Natural killer cell treated with Interleukin-12 subunit alpha and Interleukin-12 subunit beta and Interleukin-15 and Interleukin-18, amount 100 ng/mL, for 72 hours (primary cell): ENCODE measurements around the gene KRTAP29-1. TPM values are rescaled to one million over a fixed set of nuclear protein-coding genes. Genes with fewer than 3 reads are reported as not detected.

Source experiments
- ATAC-seq, 2 donors: fragments of 150-1000 bp; cut with Tn5 transposase in 1 of 2; sonication (Bioruptor Pico), chemical (Tn5 transposase) in 1 of 2; 2 replicates each; pipeline ENCODE4 v1.10.0; 2021
- DNase-seq: peaks from one replicate; pipeline ENCODE4 v3.0.0; 2022; ENCODE audit warnings: low spot score
- H3K27ac Mint-ChIP-seq, 2 donors: 1 replicate in 1 of 2; 2 replicates in 1 of 2; pipeline ENCODE4 v1.8.0; 2022; ENCODE audit warnings: mixed read lengths in 2 of 2, mild to moderate bottlenecking in 1 of 2, moderate library complexity in 1 of 2
- H3K27me3 Mint-ChIP-seq, 2 donors: 1 replicate in 1 of 2; 2 replicates in 1 of 2; pipeline ENCODE4 v1.8.0; 2022; ENCODE audit warnings: mixed read lengths in 2 of 2
- H3K36me3 Mint-ChIP-seq: one replicate; pipeline ENCODE4 v1.8.0; 2022; ENCODE audit warnings: mixed read lengths
- H3K4me1 Mint-ChIP-seq, 2 donors: 1 replicate in 1 of 2; 2 replicates in 1 of 2; pipeline ENCODE4 v1.8.0; 2022; ENCODE audit warnings: low read depth in 2 of 2, mixed read lengths in 2 of 2, mild to moderate bottlenecking in 1 of 2
- H3K4me3 Mint-ChIP-seq: one replicate; pipeline ENCODE4 v1.8.0; 2022; ENCODE audit warnings: mixed read lengths
- H3K9me3 Mint-ChIP-seq: 2 replicates; pipeline ENCODE4 v1.8.0; 2022; ENCODE audit warnings: mixed read lengths
- total RNA-seq, 2 donors: library from RNA; stranded (reverse); gene quantifications; one replicate each; pipeline ENCODE4 v1.2.3, GENCODE V29; 2022

Gene KRTAP29-1
- total RNA-seq, 2 donors from 2014 or later: not detected

DNA sequence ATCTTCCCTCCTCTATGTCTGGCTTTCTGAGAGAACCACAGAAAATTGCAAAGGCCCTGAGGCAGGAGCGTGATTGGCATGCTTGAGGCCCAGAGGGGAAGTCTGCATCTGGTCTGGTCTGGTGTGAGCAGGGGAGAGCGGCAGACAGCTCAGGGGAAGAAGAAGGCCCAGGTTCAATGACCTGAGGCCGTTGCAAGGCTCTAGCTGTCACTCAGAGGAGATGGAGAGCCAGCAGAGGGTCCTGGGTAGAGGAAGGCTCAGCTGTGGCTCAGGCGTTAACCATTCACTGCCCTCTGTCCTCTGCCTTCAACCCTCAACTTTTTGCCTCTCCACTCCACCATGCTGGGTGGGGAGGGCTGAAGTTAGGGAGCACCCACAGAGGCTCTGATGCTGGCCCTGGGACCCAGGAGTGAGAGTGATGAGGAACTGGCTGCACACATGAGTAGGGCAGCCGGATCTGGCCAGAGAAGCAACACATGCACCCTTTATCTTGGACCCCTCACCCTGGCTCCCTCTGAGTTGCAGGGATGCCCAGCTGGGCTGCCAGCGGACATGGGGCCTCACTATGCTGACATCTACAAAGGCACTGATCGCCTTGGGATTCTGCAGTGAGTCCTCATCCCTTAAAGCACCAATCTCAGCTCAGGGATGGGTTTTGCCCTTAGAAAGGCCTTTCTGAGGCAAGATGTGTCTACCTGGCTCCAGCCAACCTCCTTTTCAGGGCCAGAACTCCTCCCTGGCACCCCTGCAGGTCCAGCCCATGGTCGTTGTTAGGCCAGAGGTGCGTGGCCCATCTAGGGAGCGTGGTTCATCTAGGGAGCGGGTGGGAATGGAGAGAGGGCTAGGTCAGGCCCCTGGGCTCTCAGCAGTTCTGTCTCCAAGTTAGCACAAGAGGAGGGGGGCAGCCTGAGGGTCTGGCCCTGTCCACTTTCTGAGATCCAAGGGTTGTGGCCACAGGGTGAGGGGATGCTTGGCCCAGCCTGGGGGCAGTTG is 20.5 kb upstream of the KRTAP29-1 start:
- H3K4me1 Mint-ChIP-seq: no peaks in the 10 kb centered on the region
- ATAC-seq (no peak), DNase-seq (no peak)
- H3K4me3 Mint-ChIP-seq: no peak overlapping the region
- no peaks in the 10 kb centered on the region for H3K27me3 Mint-ChIP-seq
- H3K27ac Mint-ChIP-seq: no peak overlapping the region
- peaks cover 6% of the 10 kb centered on the region for H3K36me3 Mint-ChIP-seq
- H3K9me3 Mint-ChIP-seq: no peaks in the 10 kb centered on the region

DNA sequence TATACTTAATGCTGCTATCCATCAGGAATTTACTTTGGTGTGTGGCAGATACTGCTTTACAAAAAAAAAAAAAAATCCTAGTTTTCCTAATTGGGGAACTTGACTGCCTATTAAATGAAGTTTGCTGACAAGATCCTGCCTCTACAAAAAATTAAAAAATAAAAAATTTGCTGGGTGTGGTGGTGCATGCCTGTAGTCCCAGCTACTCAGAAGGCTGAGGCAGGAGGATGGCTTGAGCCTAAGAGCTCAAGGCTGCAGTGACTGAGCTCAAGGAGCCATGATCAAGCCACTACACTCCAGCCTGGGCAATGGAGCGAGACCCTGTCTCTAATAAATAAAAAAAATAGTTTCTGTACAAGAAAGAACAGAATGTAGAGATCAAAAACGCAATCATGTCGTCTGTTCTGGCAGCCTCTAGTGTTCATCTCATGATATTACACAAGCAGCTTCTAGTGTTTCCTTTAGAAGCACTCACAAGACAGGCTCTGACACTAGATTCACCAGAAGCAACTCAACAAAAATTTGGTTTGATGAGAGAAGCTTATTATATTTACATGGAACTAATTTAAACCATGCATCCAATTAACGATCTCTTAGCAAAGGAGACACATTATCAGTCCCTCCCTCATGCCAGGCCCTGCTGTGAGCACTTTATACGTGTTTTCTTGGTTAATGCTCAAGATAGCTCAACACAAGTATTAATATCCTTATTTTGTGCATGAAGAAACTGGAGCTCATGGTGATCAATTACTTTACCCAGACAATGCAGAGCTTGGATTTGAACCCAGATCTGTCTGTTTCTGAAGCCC is 19.6 kb upstream of the KRTAP29-1 start:
- Mint-ChIP-seq H3K9me3 (no peaks in the 10 kb centered on the region), H3K4me1 (no peaks in the 10 kb centered on the region), H3K4me3 (no peak overlapping the region), H3K27me3 (no peaks in the 10 kb centered on the region), H3K27ac (no peak overlapping the region), H3K36me3 (peaks cover 6% of the 10 kb centered on the region)
- no peak for ATAC-seq
- DNase-seq: no peak

DNA sequence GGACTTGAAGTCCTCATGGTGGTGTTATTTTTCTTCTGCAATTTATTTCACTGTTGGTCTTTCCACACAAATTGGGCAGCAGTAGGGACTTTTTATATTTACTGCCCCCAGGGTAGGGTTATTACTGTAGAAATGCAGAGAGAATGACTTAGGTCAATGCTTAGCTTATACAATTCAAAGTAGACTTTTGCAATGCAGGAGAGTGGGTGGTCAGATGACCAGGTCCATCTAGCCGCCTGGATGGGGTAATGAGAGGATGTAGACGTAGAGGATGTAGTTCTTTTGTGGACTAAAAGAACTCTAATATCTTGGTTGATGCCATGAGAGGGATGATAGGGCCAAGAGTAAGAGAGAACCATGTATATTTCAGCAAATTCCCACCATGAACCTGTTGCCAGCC is 15.6 kb upstream of the KRTAP29-1 start:
- Mint-ChIP-seq H3K9me3 (no peaks in the 10 kb centered on the region), H3K4me1 (no peaks in the 10 kb centered on the region), H3K4me3 (no peak overlapping the region), H3K27ac (no peak overlapping the region), H3K27me3 (peaks cover 0 to 2% of the 10 kb centered on the region in 2 donors), H3K36me3 (peaks cover 6% of the 10 kb centered on the region)
- ATAC-seq: no peak
- no peak for DNase-seq

DNA sequence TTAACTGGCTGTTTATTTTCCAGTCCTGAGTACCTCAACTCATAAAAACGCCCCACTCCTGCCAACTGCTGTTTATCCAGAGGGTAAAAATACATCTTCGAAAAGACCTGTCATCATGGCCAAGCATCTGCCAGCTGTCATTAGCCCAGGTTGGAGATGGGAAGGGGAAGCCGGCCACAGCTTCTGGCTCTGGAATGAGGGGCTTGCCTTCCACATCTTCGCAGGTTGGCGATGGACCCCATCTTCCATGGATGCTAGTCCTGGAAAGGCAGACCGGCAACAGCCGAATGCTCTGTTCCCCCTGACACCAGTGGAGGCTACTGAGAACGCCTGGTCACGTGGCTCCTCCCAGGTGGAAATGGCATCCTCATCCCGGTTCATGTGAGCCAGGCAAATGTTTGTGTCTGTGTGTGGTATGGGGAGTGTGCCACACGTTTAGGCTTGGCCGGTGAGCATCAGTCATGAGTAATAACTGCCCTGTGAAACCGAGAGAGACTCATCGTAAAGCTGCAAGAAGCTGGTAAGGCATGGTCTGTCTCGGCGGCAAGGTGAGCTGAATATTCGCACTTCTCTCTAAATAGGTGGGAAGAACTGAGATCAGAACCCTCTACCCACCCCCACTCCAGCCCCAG is 13.3 kb upstream of the KRTAP29-1 start:
- ATAC-seq (no peak), DNase-seq (no peak)
- H3K4me3 Mint-ChIP-seq: no peak overlapping the region
- H3K27me3 Mint-ChIP-seq: peaks cover 0 to 2% of the 10 kb centered on the region in 2 donors
- peaks cover 6% of the 10 kb centered on the region for H3K36me3 Mint-ChIP-seq
- H3K4me1 Mint-ChIP-seq: peaks cover 0 to 5% of the 10 kb centered on the region in 2 donors
- no peak overlapping the region for H3K27ac Mint-ChIP-seq
- no peaks in the 10 kb centered on the region for H3K9me3 Mint-ChIP-seq

DNA sequence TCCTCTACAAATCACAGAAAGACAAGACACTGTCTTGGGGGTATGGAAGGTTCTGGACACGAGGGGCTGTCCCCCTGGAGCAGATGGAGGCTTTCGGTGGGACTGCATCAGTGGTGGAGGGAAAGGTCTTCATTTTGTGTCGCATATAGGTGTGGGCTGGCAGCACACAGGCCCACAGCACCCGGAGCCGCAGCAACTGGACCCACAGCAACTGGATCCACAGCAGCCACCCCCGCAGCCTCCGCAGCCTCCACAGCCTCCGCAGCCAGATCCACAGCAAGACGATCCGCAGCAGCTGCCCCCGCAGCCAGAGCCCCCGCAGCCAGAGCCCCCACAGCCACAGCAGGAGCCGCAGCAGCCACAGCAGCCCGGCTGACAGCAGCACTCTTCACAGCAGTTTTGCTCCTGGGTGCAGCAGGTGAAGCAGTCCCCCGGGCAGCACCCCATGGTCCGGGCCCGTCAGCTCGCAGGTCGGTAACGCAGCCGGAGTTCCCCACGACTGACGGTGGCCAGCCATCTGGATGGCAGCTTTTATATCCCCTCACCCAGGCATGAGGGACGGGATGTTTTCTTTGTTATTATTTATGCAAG is 12.6 kb upstream of the KRTAP29-1 start, which contains the start of gene KRTAP17-1:
Gene KRTAP17-1, minus strand, starts transcription at position 507 of the 591 bp plus-strand sequence. Its CDS starts 60 bp downstream, at position 447.
- DNase-seq: no peak
- peaks cover 6% of the 10 kb centered on the region for H3K36me3 Mint-ChIP-seq
- H3K4me1 Mint-ChIP-seq: peaks cover 0 to 7% of the 10 kb centered on the region in 2 donors
- no peak within 1 kb of the TSS for H3K4me3 Mint-ChIP-seq
- no peaks in the 10 kb centered on the region for H3K9me3 Mint-ChIP-seq
- ATAC-seq: no peak
- no peak within 1 kb of the TSS for H3K27ac Mint-ChIP-seq
- peaks cover 0 to 2% of the 10 kb centered on the region in 2 donors for H3K27me3 Mint-ChIP-seq

DNA sequence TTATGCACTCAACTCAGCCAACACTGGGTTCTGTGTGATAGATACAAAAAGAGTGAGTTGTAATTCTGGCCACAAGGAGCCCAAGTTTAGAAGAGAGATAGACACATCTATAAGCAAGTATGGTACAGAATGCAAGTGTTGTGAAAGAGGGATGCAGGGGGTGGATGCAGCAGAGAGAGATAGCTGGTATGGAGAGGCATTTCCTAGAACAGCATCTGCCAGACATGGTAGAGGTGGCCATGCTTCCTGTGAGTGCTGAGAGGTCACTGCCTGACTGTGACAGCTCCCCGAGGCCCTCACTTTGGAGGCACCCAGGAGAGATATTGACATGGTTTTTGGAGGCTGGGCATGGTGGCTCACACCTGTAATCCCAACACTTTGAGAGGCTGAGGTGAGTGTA is 8.5 kb upstream of the KRTAP29-1 start:
- no peak for ATAC-seq

DNA sequence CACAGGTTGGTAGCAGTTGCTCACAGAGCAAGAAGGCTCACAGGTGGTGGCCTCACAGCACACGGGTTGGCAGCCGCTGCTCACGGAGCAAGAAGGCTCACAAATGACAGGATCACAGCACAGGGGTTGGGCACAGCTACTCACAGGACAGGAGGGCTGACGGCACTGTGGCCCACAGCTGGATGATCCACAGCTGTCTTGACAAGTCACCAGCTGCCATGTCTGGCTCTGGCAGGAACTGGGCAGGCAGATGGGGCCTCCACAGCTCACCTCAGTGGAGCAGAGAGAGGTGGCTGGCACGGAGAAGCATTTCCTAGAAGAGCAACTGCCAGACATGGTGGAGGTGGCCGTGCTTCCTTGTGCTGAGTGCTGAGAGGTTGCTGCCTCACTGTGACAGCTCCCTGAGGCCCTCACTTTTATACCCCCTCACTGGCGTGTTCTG is 6.3 kb upstream of the KRTAP29-1 start, which contains the start of gene KRTAP16-1:
Gene KRTAP16-1, minus strand, starts transcription at position 392 of the 442 bp plus-strand sequence. Its CDS starts 56 bp downstream, at position 336.
- H3K27me3 Mint-ChIP-seq: peaks cover 4 to 6% of the 10 kb centered on the region in 2 donors
- peaks cover 30 to 40% of the 10 kb centered on the region in 2 donors for H3K4me1 Mint-ChIP-seq
- no peaks in the 10 kb centered on the region for H3K36me3 Mint-ChIP-seq
- DNase-seq (no peak), ATAC-seq (peak; percentile 56 to 63)
- H3K9me3 Mint-ChIP-seq: no peaks in the 10 kb centered on the region
- H3K4me3 Mint-ChIP-seq: peak within 1 kb of the TSS; percentile 78
- peak within 1 kb of the TSS; percentile 21 to 60 for H3K27ac Mint-ChIP-seq

More for the DNA sequence above, 8.5 kb upstream of the KRTAP29-1 start:
- H3K4me1 Mint-ChIP-seq: peaks cover 30 to 40% of the 10 kb centered on the region in 2 donors
- no peak overlapping the region for H3K4me3 Mint-ChIP-seq
- no peak for DNase-seq
- no peaks in the 10 kb centered on the region for H3K27me3 Mint-ChIP-seq
- H3K36me3 Mint-ChIP-seq: no peaks in the 10 kb centered on the region
- H3K27ac Mint-ChIP-seq: no peak overlapping the region
- no peaks in the 10 kb centered on the region for H3K9me3 Mint-ChIP-seq

DNA sequence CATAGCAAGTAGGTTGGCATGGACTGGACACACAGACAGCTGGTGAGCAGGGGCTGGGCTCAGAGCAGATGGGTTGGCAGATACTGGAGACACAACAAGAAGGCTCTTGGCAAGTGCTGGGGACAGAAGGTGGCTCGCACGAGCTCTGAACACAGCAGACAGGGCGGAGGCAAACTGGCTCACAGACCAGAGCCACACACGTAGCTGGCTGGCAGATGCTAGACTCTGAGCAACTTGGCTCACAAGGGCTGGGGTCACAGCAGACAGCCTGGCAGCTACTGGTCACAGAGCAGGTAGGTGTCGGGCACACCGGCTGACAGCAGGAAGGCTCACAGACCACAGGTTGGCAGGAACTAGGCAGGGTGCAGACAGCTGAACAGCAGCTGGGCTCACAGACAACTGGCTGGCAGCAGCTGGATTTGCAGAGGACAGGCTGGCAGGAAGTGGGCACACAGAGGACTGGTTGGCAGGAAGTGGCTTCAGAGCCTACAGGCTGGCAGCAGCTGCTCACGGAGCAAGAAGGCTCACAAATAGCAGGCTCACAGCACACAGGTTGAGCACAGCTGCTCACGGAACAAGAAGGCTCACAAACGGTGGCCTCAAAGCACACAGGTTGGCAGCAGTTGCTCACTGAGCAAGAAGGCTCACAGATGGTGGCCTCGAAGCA is 5.7 kb upstream of the KRTAP29-1 start:
- Mint-ChIP-seq H3K27ac (peak overlapping the region; percentile 21 to 60), H3K4me1 (peaks cover 30 to 40% of the 10 kb centered on the region in 2 donors), H3K36me3 (no peaks in the 10 kb centered on the region), H3K4me3 (peak overlapping the region; percentile 78), H3K9me3 (no peaks in the 10 kb centered on the region), H3K27me3 (peaks cover 4 to 6% of the 10 kb centered on the region in 2 donors)
- ATAC-seq (peak; percentile 83), DNase-seq (no peak)

DNA sequence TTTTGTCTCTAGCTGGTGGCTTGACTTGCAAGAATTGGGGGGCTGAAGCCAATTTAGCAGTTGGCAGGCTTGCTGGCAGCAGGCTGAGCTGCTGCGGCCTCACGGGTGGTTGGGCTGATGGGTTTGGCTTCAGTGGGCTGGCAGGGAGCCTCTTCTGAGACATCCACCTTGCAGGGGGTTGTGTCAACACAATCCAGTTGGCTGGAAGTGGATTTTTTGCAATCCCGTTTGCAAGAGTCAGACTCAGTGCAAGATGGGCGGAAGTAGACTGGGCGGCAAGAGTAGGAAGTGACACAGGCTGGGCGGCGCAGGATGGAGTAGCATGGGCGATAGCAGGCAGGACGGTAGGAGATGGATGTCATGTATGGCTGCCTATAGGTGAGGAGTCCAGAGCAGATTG is 5.0 kb upstream of the KRTAP29-1 start:
- DNase-seq: no peak
- H3K27me3 Mint-ChIP-seq: peaks cover 4 to 6% of the 10 kb centered on the region in 2 donors
- peak overlapping the region; percentile 21 to 60 for H3K27ac Mint-ChIP-seq
- no peaks in the 10 kb centered on the region for H3K36me3 Mint-ChIP-seq
- H3K9me3 Mint-ChIP-seq: no peaks in the 10 kb centered on the region
- H3K4me1 Mint-ChIP-seq: peaks cover 30 to 40% of the 10 kb centered on the region in 2 donors
- peak overlapping the region; percentile 78 for H3K4me3 Mint-ChIP-seq
- ATAC-seq: no peak

DNA sequence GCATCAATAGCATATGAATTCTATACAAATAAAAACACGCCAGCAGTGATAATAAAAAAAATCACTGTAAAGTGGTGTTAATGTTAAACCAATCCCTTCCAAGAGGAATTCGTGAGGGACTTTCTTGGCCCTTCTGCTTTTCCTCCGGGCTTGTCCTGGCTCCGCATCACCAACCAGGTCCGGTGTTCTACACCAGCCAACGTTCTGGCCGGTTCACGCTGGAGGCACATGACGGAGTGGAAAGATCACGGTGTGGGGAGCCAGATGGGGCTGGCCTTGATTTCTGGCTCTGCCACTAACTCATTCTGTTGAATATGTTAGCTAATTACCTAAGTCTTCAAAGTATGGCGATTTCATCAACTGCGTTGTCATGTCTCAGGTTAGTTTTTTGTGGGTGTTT is 1.4 kb upstream of the KRTAP29-1 start:
- Mint-ChIP-seq H3K4me3 (no peak overlapping the region), H3K27ac (no peak overlapping the region), H3K9me3 (no peaks in the 10 kb centered on the region), H3K36me3 (no peaks in the 10 kb centered on the region), H3K4me1 (peaks cover 25 to 28% of the 10 kb centered on the region in 2 donors), H3K27me3 (peaks cover 16 to 19% of the 10 kb centered on the region in 2 donors)
- DNase-seq (no peak), ATAC-seq (no peak)

DNA sequence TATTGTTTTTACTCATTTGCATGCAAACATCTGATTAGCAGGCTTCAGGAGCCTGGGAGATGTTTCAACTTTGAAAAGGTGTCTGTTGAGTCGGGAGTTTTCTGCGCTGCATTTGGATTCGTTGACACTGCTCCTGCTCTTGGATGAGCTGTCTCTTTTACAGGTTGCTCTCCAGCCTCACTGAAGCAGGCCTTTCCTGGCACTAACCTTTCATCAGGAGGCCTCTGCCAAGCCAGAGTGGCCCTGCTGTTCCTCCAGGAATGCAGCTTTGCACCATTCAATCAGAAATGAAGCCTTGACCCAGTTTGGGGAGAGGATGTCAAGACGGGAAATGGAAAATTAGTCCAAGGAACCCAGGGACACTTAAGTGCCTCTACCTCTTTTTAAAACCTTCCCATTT is 330 bp upstream of the KRTAP29-1 start:
- DNase-seq (no peak), ATAC-seq (no peak)
- Mint-ChIP-seq H3K36me3 (no peaks in the 10 kb centered on the region), H3K27ac (no peak overlapping the region), H3K4me3 (no peak overlapping the region), H3K9me3 (no peaks in the 10 kb centered on the region), H3K4me1 (peaks cover 14 to 17% of the 10 kb centered on the region in 2 donors), H3K27me3 (peaks cover 16 to 19% of the 10 kb centered on the region in 2 donors)

DNA sequence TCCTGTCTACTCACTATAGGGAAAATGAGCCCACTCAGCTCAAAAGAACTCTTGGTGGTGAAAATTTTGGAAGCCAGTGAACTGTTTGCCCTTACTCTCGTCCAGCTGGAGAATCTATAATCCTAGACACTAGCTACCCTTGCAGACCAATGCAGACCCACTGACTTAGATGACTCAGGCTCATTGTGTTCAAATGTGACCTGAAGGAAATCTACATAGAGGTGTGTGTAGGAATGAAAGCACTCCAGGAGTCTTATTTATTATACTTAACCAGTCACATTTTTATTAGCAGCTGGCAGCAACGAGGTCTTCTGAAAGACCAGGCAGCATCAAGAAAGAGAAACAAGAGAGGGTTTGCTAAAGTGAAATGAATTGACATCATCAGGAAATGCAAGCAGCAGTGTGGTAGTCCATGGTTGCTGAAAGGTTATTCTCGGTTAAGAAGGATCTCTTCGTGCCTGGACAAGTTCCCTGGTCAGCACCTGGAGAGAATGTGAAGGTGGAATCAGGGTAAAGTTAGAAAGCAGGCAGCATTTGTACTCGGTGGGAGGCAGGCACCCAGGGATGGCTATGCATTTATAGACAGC is 1.4 kb downstream of the KRTAP29-1 start:
- Mint-ChIP-seq H3K9me3 (no peaks in the 10 kb centered on the region), H3K27ac (no peak overlapping the region), H3K36me3 (no peaks in the 10 kb centered on the region), H3K4me3 (no peak overlapping the region), H3K27me3 (peaks cover 16 to 19% of the 10 kb centered on the region in 2 donors), H3K4me1 (peaks cover 0 to 4% of the 10 kb centered on the region in 2 donors)
- no peak for DNase-seq
- ATAC-seq: no peak
